GM23338 (cell line): ENCODE results near the gene SLC37A1. TPM values are rescaled to one million over a fixed set of nuclear protein-coding genes. Genes with fewer than 3 reads are reported as not detected.

Experiments used
- ATAC-seq: fragments of 200-7000 bp; cut with Tn5 transposase; 3 replicates; pipeline ENCODE4 v1.9.1; 2020
- DNase-seq: peaks from one replicate; pipeline ENCODE4 v3.0.0-alpha.2; 2015; ENCODE audit warnings: low spot score
- H2AFZ ChIP-seq: fragments of 200-600 bp; sonication (generic); 2 replicates; pipeline ENCODE4 v1.8.0; 2016; ENCODE audit warnings: antibody characterized with exemption, mild to moderate bottlenecking, moderate library complexity
- H3F3A ChIP-seq: fragments of 200-600 bp; sonication (generic); replicated peaks from 2 replicates; pipeline ENCODE4 v1.8.0; 2017; ENCODE audit warnings: antibody characterized with exemption, mixed run types, low read depth
- H3K27ac ChIP-seq: fragments of 200-600 bp; sonication (generic); 2 replicates; pipeline ENCODE4 v1.6.1; 2016; ENCODE audit warnings: low read depth
- H3K27me3 ChIP-seq: fragments of 200-600 bp; sonication (generic); 2 replicates; pipeline ENCODE4 v1.8.0; 2016; ENCODE audit warnings: mild to moderate bottlenecking, mixed run types, moderate library complexity; ENCODE audit not compliant: insufficient read depth
- H3K36me3 ChIP-seq: fragments of 200-600 bp; sonication (generic); 2 replicates; pipeline ENCODE4 v1.8.0; 2016; ENCODE audit warnings: mild to moderate bottlenecking; ENCODE audit not compliant: insufficient read depth
- H3K4me1 ChIP-seq: fragments of 200-600 bp; sonication (generic); 2 replicates; pipeline ENCODE4 v1.8.0; 2016; ENCODE audit warnings: mild to moderate bottlenecking, moderate library complexity; ENCODE audit not compliant: insufficient read depth
- H3K4me2 ChIP-seq: fragments of 200-600 bp; sonication (generic); 2 replicates; pipeline ENCODE4 v1.7.1; 2017; ENCODE audit warnings: mixed run types
- H3K4me3 ChIP-seq: fragments of 200-600 bp; sonication (generic); 2 replicates; pipeline ENCODE4 v1.6.1; 2016; ENCODE audit warnings: mixed run types
- H3K79me2 ChIP-seq: fragments of 200-600 bp; sonication (generic); replicated peaks from 2 replicates; pipeline ENCODE4 v1.8.0; 2017; ENCODE audit warnings: mild to moderate bottlenecking; ENCODE audit not compliant: insufficient read depth
- H3K9me2 ChIP-seq: fragments of 200-600 bp; sonication (generic); 2 replicates; pipeline ENCODE4 v1.8.0; 2017; ENCODE audit not compliant: insufficient read depth
- H4K20me1 ChIP-seq: fragments of 200-600 bp; sonication (generic); replicated peaks from 2 replicates; pipeline ENCODE4 v1.8.0; 2017; ENCODE audit warnings: mild to moderate bottlenecking; ENCODE audit not compliant: insufficient read depth
- H3K27ac Mint-ChIP-seq: 2 replicates; pipeline ENCODE4 v1.8.0; 2020; ENCODE audit warnings: inconsistent platforms, mild to moderate bottlenecking, moderate library complexity, mixed read lengths
- H3K27me3 Mint-ChIP-seq: 3 replicates; pipeline ENCODE4 v1.8.0; 2022; ENCODE audit warnings: low read depth, mild to moderate bottlenecking, moderate library complexity, mixed read lengths, inconsistent platforms; ENCODE audit not compliant: insufficient read depth, poor library complexity
- H3K36me3 Mint-ChIP-seq: 3 replicates; pipeline ENCODE4 v1.8.0; 2021; ENCODE audit warnings: low read depth, mild to moderate bottlenecking, inconsistent platforms, moderate library complexity, mixed read lengths
- H3K4me1 Mint-ChIP-seq: 3 replicates; pipeline ENCODE4 v1.8.0; 2020; ENCODE audit warnings: mild to moderate bottlenecking, inconsistent platforms, mixed read lengths
- H3K4me3 Mint-ChIP-seq: 3 replicates; pipeline ENCODE4 v1.8.0; 2021; ENCODE audit warnings: moderate library complexity, mild to moderate bottlenecking, inconsistent platforms, mixed read lengths
- H3K9me3 Mint-ChIP-seq: 3 replicates; pipeline ENCODE4 v1.8.0; 2020; ENCODE audit warnings: moderate library complexity, mild to moderate bottlenecking, inconsistent platforms, mixed read lengths
- EZH2 ChIP-seq: fragments of 200-600 bp; sonication (generic); IDR thresholded peaks from one replicate; pipeline ENCODE4 v1.8.0; 2017; ENCODE audit warnings: antibody characterized with exemption, mild to moderate bottlenecking, low read depth; ENCODE audit not compliant: unreplicated experiment
- EZH2phosphoT487 ChIP-seq: fragments of 200-600 bp; sonication (generic); IDR thresholded peaks from one replicate; pipeline ENCODE4 v1.8.1; 2018; ENCODE audit warnings: antibody characterized with exemption; ENCODE audit not compliant: unreplicated experiment
- JUNB ChIP-seq: IDR thresholded peaks from one replicate; pipeline ENCODE4 v1.6.1; 2016; ENCODE audit warnings: antibody characterized with exemption; ENCODE audit not compliant: unreplicated experiment
- NANOG ChIP-seq: IDR thresholded peaks from 2 replicates; pipeline ENCODE4 v1.6.1; 2016; ENCODE audit warnings: antibody characterized with exemption, borderline replicate concordance
- POLR2AphosphoS5 ChIP-seq: IDR thresholded peaks from 2 replicates; pipeline ENCODE4 v1.6.1; 2016; ENCODE audit warnings: antibody characterized with exemption, low read depth
- STAT1 ChIP-seq: IDR thresholded peaks from one replicate; pipeline ENCODE4 v1.6.1; 2016; ENCODE audit warnings: antibody characterized with exemption; ENCODE audit not compliant: unreplicated experiment
- ZNF114 ChIP-seq: fragments of 250-450 bp; sonication (Bioruptor Pico); IDR thresholded peaks from 2 replicates; pipeline ENCODE4 v1.5.0; 2020; ENCODE audit warnings: mild to moderate bottlenecking, moderate library complexity
- ZNF331 ChIP-seq: fragments of 250-450 bp; sonication (Bioruptor Pico); IDR thresholded peaks from 2 replicates; pipeline ENCODE4 v1.5.0; 2020; ENCODE audit warnings: low read depth, mild to moderate bottlenecking, moderate library complexity
- polyA plus RNA-seq: library from polyadenylated mRNA; unstranded; fragments of >200 nt; fragmentation: Nextera tagmentation; extraction: Ambion mirVana; gene quantifications from 2 replicates; pipeline ENCODE4 v1.2.1, GENCODE V29; 2016
- total RNA-seq: library from RNA; depleted of rRNA; stranded (reverse); fragments of >200 nt; shearing (Covaris generic); gene quantifications from 2 replicates; pipeline ENCODE4 v1.2.3, GENCODE V29; 2014
- TF ChIP-seq, protein P1 (sequence below): IDR thresholded peaks from one replicate; pipeline ENCODE4 v1.6.1; 2018; ENCODE audit warnings: antibody characterized with exemption; ENCODE audit not compliant: unreplicated experiment
- TF ChIP-seq, protein P2 (sequence below), 2 experiments: fragments of 200-600 bp in 1 of 2; sonication (generic) in 1 of 2; conservative IDR thresholded peaks; 2 replicates each; pipeline versions ENCODE4 v1.5.1 to v1.6.1; 2016 to 2017; ENCODE audit warnings: antibody characterized with exemption in 2 of 2, low read depth in 2 of 2, mild to moderate bottlenecking in 2 of 2, moderate library complexity in 1 of 2

The SLC37A1 gene
- total and polyA plus RNA-seq, 2 experiments from 2014 or later, result 14.0 to 30.3 TPM

DNA sequence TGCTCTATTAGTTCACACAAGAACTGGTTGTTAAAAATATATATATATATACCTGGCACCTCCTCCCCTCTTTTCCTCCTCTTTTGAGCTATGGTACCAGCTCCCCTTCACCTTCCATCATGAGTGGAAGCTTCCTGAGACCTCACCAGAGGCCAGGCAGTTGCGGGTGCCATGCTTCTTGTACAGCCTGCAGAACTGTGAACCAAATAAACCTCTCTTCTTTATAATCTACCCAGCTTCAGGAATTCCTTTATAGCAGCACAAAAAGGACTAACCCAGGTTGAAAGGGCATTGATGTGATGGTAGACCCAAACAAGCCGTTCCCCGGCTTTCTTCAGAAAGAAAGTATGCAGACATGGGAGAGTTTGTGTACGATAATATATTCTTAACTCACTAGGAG lies 32.5 kb upstream of the SLC37A1 start:
- TF ChIP-seq, protein P1, sequence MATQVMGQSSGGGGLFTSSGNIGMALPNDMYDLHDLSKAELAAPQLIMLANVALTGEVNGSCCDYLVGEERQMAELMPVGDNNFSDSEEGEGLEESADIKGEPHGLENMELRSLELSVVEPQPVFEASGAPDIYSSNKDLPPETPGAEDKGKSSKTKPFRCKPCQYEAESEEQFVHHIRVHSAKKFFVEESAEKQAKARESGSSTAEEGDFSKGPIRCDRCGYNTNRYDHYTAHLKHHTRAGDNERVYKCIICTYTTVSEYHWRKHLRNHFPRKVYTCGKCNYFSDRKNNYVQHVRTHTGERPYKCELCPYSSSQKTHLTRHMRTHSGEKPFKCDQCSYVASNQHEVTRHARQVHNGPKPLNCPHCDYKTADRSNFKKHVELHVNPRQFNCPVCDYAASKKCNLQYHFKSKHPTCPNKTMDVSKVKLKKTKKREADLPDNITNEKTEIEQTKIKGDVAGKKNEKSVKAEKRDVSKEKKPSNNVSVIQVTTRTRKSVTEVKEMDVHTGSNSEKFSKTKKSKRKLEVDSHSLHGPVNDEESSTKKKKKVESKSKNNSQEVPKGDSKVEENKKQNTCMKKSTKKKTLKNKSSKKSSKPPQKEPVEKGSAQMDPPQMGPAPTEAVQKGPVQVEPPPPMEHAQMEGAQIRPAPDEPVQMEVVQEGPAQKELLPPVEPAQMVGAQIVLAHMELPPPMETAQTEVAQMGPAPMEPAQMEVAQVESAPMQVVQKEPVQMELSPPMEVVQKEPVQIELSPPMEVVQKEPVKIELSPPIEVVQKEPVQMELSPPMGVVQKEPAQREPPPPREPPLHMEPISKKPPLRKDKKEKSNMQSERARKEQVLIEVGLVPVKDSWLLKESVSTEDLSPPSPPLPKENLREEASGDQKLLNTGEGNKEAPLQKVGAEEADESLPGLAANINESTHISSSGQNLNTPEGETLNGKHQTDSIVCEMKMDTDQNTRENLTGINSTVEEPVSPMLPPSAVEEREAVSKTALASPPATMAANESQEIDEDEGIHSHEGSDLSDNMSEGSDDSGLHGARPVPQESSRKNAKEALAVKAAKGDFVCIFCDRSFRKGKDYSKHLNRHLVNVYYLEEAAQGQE, result no peak
- TF ChIP-seq STAT1 (no peak), EZH2 (no peak), JUNB (no peak), EZH2phosphoT487 (no peak), POLR2AphosphoS5 (no peak), ZNF331 (CRISPR knock-in tag) (no peak), NANOG (no peak), ZNF114 (no peak)
- TF ChIP-seq, protein P2, sequence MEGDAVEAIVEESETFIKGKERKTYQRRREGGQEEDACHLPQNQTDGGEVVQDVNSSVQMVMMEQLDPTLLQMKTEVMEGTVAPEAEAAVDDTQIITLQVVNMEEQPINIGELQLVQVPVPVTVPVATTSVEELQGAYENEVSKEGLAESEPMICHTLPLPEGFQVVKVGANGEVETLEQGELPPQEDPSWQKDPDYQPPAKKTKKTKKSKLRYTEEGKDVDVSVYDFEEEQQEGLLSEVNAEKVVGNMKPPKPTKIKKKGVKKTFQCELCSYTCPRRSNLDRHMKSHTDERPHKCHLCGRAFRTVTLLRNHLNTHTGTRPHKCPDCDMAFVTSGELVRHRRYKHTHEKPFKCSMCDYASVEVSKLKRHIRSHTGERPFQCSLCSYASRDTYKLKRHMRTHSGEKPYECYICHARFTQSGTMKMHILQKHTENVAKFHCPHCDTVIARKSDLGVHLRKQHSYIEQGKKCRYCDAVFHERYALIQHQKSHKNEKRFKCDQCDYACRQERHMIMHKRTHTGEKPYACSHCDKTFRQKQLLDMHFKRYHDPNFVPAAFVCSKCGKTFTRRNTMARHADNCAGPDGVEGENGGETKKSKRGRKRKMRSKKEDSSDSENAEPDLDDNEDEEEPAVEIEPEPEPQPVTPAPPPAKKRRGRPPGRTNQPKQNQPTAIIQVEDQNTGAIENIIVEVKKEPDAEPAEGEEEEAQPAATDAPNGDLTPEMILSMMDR (conservative IDR thresholded peaks at IDR 0.05; ENCODE audit: low read depth in 2 of 2), result no peak
- Histone ChIP-seq H4K20me1 (no peaks in the 10 kb centered on the region), H2AFZ (no peak overlapping the region), H3K36me3 (no peaks in the 10 kb centered on the region), H3K79me2 (no peaks in the 10 kb centered on the region), H3K4me1 (no peaks in the 10 kb centered on the region), H3K27me3 (no peaks in the 10 kb centered on the region), H3K27ac (no peak overlapping the region), H3F3A (no peaks in the 10 kb centered on the region), H3K9me2 (no peaks in the 10 kb centered on the region), H3K4me2 (no peak overlapping the region), H3K4me3 (no peak overlapping the region)
- no peak overlapping the region for H3K27ac Mint-ChIP-seq
- peaks cover 8% of the 10 kb centered on the region; the same call in 2 of the 3 replicates for H3K4me1 Mint-ChIP-seq
- no peak for ATAC-seq
- no peak overlapping the region for H3K4me3 Mint-ChIP-seq
- peaks cover 6% of the 10 kb centered on the region for H3K27me3 Mint-ChIP-seq
- H3K9me3 Mint-ChIP-seq, result no peaks in the 10 kb centered on the region
- no peak for DNase-seq
- no peaks in the 10 kb centered on the region for H3K36me3 Mint-ChIP-seq

GRCh38 chr21:42484966-42485365 lies 28.7 kb upstream of the SLC37A1 start:
- DNase-seq (no peak), ATAC-seq (no peak)
- Histone ChIP-seq H3K36me3 (no peaks in the 10 kb centered on the region), H3F3A (no peaks in the 10 kb centered on the region), H3K9me2 (peaks cover 13% of the 10 kb centered on the region; the same call in 1 of the 2 replicates), H3K4me2 (no peak overlapping the region), H3K27ac (no peak overlapping the region), H3K4me1 (no peaks in the 10 kb centered on the region), H3K79me2 (no peaks in the 10 kb centered on the region), H4K20me1 (no peaks in the 10 kb centered on the region), H3K4me3 (no peak overlapping the region), H2AFZ (no peak overlapping the region), H3K27me3 (no peaks in the 10 kb centered on the region)
- Mint-ChIP-seq H3K4me1 (peaks cover under 1% of the 10 kb centered on the region; the same call in 2 of the 3 replicates), H3K27me3 (peaks cover 5% of the 10 kb centered on the region), H3K27ac (no peak overlapping the region), H3K9me3 (no peaks in the 10 kb centered on the region), H3K4me3 (no peak overlapping the region), H3K36me3 (no peaks in the 10 kb centered on the region)
- TF ChIP-seq ZNF331 (CRISPR knock-in tag), result no peak
- no peak for TF ChIP-seq EZH2phosphoT487
- TF ChIP-seq, protein P2 (conservative IDR thresholded peaks at IDR 0.05; ENCODE audit: low read depth in 2 of 2), result no peak
- TF ChIP-seq POLR2AphosphoS5, result no peak
- TF ChIP-seq STAT1, result no peak
